Ovary (tissue), 9 donors: ENCODE measurements around the gene CEBPG. TPM values are rescaled to one million over a fixed set of nuclear protein-coding genes. Genes with fewer than 3 reads are reported as not detected.

Source experiments
- DNase-seq, 5 donors: peaks; one replicate each; pipeline ENCODE4 v3.0.0-alpha.2; 2019 to 2020
- H3K27ac ChIP-seq, 2 donors: fragments of 200-600 bp; one replicate each; pipeline versions ENCODE4 v1.5.1 to v1.8.0; 2019 to 2022
- H3K27me3 ChIP-seq: fragments of 200-600 bp; one replicate; pipeline ENCODE4 v1.8.0; 2022
- H3K36me3 ChIP-seq: fragments of 200-600 bp; sonication (generic); one replicate; pipeline ENCODE4 v1.5.1; 2019
- H3K4me1 ChIP-seq: one replicate; pipeline ENCODE4 v1.8.1; 2013; ENCODE audit warnings: mild to moderate bottlenecking, moderate library complexity; ENCODE audit not compliant: insufficient read depth
- H3K4me3 ChIP-seq: fragments of 200-600 bp; sonication (generic); one replicate; pipeline ENCODE4 v1.5.1; 2017
- H3K9me3 ChIP-seq, 2 donors: fragments of 200-600 bp in 1 of 2; sonication (generic) in 1 of 2; one replicate each; pipeline versions ENCODE4 v1.5.1 to v1.8.1; 2013 to 2019; ENCODE audit warnings: mild to moderate bottlenecking in 1 of 2, moderate library complexity in 1 of 2
- CTCF ChIP-seq, 3 donors: fragments of 450-650 bp in 2 of 3; fragments of 200-600 bp in 1 of 3; IDR thresholded peaks; one replicate each; pipeline versions ENCODE4 v1.5.1 to v1.8.0; 2016 to 2022; ENCODE audit warnings: antibody characterized with exemption in 3 of 3, mild to moderate bottlenecking in 1 of 3
- EP300 ChIP-seq: sonication (generic); formaldehyde crosslinking; IDR thresholded peaks from one replicate; pipeline ENCODE4 v1.6.1; 2017; ENCODE audit warnings: antibody characterized with exemption
- POLR2A ChIP-seq: fragments of 450-650 bp; IDR thresholded peaks from one replicate; pipeline ENCODE4 v1.6.1; 2017; ENCODE audit warnings: antibody characterized with exemption, mild to moderate bottlenecking, moderate library complexity
- WGBS, 3 donors: extraction: QIAGEN DNeasy Blood & Tissue Kit in 1 of 3; methylation state at CpG; one replicate each; pipeline versions ENCODE4 v1.1.5 to v1.1.7; 2013 to 2017; 5-methylcytosine and 5-hydroxymethylcytosine counted together
- intact Hi-C, 4 donors: fragments of 100-400 bp; cut with DNase I; formaldehyde crosslinking; loops; one replicate each; pipeline versions ENCODE4 v1.11.0 to v1.15.1; 2022 to 2023
- polyA plus RNA-seq, 2 donors: library from polyadenylated mRNA; stranded (reverse); fragments of 200-250 nt in 1 of 2; fragments of 350-450 nt in 1 of 2; fragmentation: Illumina TruSeq in 1 of 2; extraction: RNeasy Lipid Tissue Mini Kit (QIAGEN cat#74804) in 1 of 2; gene quantifications; one replicate each; pipeline ENCODE4 v1.2.3, GENCODE V29; 2013 to 2014
- total RNA-seq, 7 donors: library from RNA; depleted of rRNA in 2 of 7; stranded (reverse); fragments of >200 nt in 2 of 7; fragmentation: NEBNext Ultra II Directional in 3 of 7; extraction: Animal tissue kit (Norgen Biotek cat#: 25700) in 3 of 7; gene quantifications; one replicate each; pipeline versions ENCODE4 v1.1.0 to v1.2.4, GENCODE V29; 2016 to 2023
- donor health status: DM: no; HTN: no; CAD: no; lungs with moderate emphysema.
- donor health status: DM: no; HTN: no; CAD: no.
- donor health status: Bipolar disorder and iron deficiency.
- donor health status: DM: yes; HTN: yes; CAD: no.
- donor health status: DM: no; HTN: no; CAD: no.
- donor health status: DM: yes; HTN: yes; CAD: no.

The CEBPG gene
- total and polyA plus RNA-seq, 9 donors, result 5.6 to 54.6 (median 12.0) TPM

GRCh38 chr19:33395561-33396550 is 22.3 kb downstream of the CEBPG start:
- Histone ChIP-seq H3K27ac (no peak overlapping the region), H3K4me1 (peaks cover 7% of the 10 kb centered on the region), H3K9me3 (no peaks in the 10 kb centered on the region), H3K4me3 (no peak overlapping the region), H3K36me3 (no peaks in the 10 kb centered on the region), H3K27me3 (no peaks in the 10 kb centered on the region)
- peak; percentile 66 to 86 (median 69) for DNase-seq
- intact Hi-C loops, result loop anchor here in 1 of 4 donors (10.0 kb wide), 1 partner anchor 81 kb away; no protein-coding TSS in a partner anchor
- 58 to 67% (median 67%) methylated on average over 27 to 31 of the region's 31 CpGs for WGBS, 3 donors
- TF ChIP-seq CTCF (IDR thresholded peaks at IDR 0.05) (no peak), POLR2A (no peak), EP300 (no peak)

GRCh38 chr19:33396701-33397535 is 23.4 kb downstream of the CEBPG start:
- intact Hi-C loops, result loop anchor here in 1 of 4 donors (10.0 kb wide), 1 partner anchor 82 kb away; no protein-coding TSS in a partner anchor
- Histone ChIP-seq H3K36me3 (no peaks in the 10 kb centered on the region), H3K27ac (no peak overlapping the region), H3K4me3 (no peak overlapping the region), H3K27me3 (no peaks in the 10 kb centered on the region), H3K4me1 (peaks cover 7% of the 10 kb centered on the region), H3K9me3 (no peaks in the 10 kb centered on the region)
- 56 to 63% (median 57%) methylated on average over 30 of the region's 30 CpGs for WGBS, 3 donors
- TF ChIP-seq EP300, result no peak
- peak in 1 of 5 donors; percentile 37 for DNase-seq

- H3K4me1 ChIP-seq, result peaks cover 6% of the 10 kb centered on the region
- WGBS, 3 donors, result 71 to 89% (median 84%) methylated on average over 15 of the region's 15 CpGs
Observed at GRCh38 chr19:33397536-33398360, 24.2 kb downstream of the CEBPG start.

More at GRCh38 chr19:33397536-33398360, 24.2 kb downstream of the CEBPG start:
- TF ChIP-seq POLR2A, result no peak
- TF ChIP-seq EP300, result no peak
- no peak for TF ChIP-seq CTCF (IDR thresholded peaks at IDR 0.05)
- Histone ChIP-seq H3K27me3 (no peaks in the 10 kb centered on the region), H3K36me3 (no peaks in the 10 kb centered on the region), H3K9me3 (no peaks in the 10 kb centered on the region), H3K4me3 (no peak overlapping the region), H3K27ac (no peak overlapping the region)
- intact Hi-C loops, result loop anchor here in 1 of 4 donors (10.0 kb wide), 1 partner anchor 83 kb away; no protein-coding TSS in a partner anchor
- peak in 1 of 5 donors; percentile 34 for DNase-seq
